NCI-H446 (cell line): ENCODE results near the gene TM4SF20.
"Not testable (repeated sequence)": the region's sequence is repeated elsewhere in the genome, so short reads cannot be mapped to it uniquely, and the experiment has no call there.

Experiments used
- DNase-seq, 2 experiments: peaks; one replicate each; lab custom pipeline; 2025; lab: John Stamatoyannopoulos, UW

The TM4SF20 gene

GRCh38 chr2:227367427-227367795 lies 11.7 kb downstream of the TM4SF20 start:
- DNase-seq: no peak

GRCh38 chr2:227366769-227367426 lies 12.2 kb downstream of the TM4SF20 start:
- DNase-seq: peak in 1 of 2 experiments; percentile 68

GRCh38 chr2:227365833-227366232 lies 13.3 kb downstream of the TM4SF20 start:
- DNase-seq: no peak

GRCh38 chr2:227364585-227365263 lies 14.4 kb downstream of the TM4SF20 start:
- not testable (repeated sequence) for DNase-seq

GRCh38 chr2:227363756-227364155 lies 15.3 kb downstream of the TM4SF20 start:
- no peak for DNase-seq

GRCh38 chr2:227360351-227360750 lies 18.8 kb downstream of the TM4SF20 start:
- no peak for DNase-seq

GRCh38 chr2:227351639-227352038 lies 27.5 kb downstream of the TM4SF20 start:
- DNase-seq: no peak

- DNase-seq: peak in 1 of 2 experiments; percentile 3
Observed at GRCh38 chr2:227349989-227350612, 29.0 kb downstream of the TM4SF20 start.

GRCh38 chr2:227348324-227348723 lies 30.8 kb downstream of the TM4SF20 start:
- no peak for DNase-seq

GRCh38 chr2:227347117-227347516 lies 32.0 kb downstream of the TM4SF20 start:
- DNase-seq: no peak

- no peak for DNase-seq
Observed at GRCh38 chr2:227344231-227344630, 34.9 kb downstream of the TM4SF20 start.

- no peak for DNase-seq
Observed at GRCh38 chr2:227341553-227341952, 37.6 kb downstream of the TM4SF20 start.

- DNase-seq: peak in 1 of 2 experiments; percentile 9
Observed at GRCh38 chr2:227340106-227340505, 39.0 kb downstream of the TM4SF20 start.

- DNase-seq: no peak
Observed at GRCh38 chr2:227339098-227339599, 40.0 kb downstream of the TM4SF20 start.

GRCh38 chr2:227337442-227337841 lies 41.7 kb downstream of the TM4SF20 start:
- no peak for DNase-seq

- no peak for DNase-seq
Observed at GRCh38 chr2:227335713-227336112, 43.4 kb downstream of the TM4SF20 start.

- no peak for DNase-seq
Observed at GRCh38 chr2:227326783-227327182, 52.3 kb downstream of the TM4SF20 start.

- peak in 1 of 2 experiments; percentile 18 for DNase-seq
Observed at GRCh38 chr2:227325839-227326195, 53.3 kb downstream of the TM4SF20 start.

- peak; percentile 69 to 91 for DNase-seq
Observed at GRCh38 chr2:227324995-227325838, 53.9 kb downstream of the TM4SF20 start, which contains the start of gene MFF. Gene MFF (plus strand): TSS chr2:227325251. CDS start chr2:227330666, 5,415 bp downstream.

GRCh38 chr2:227324642-227324994 lies 54.5 kb downstream of the TM4SF20 start:
- DNase-seq: peak in 1 of 2 experiments; percentile 54

GRCh38 chr2:227323818-227324217 lies 55.3 kb downstream of the TM4SF20 start:
- no peak for DNase-seq
